B cell (primary cell): ENCODE results near the gene KIDINS220. TPM values are rescaled to one million over a fixed set of nuclear protein-coding genes. Genes with fewer than 3 reads are reported as not detected.

Experiments used
- ATAC-seq: fragments of 200-7000 bp; cut with Tn5 transposase; one replicate; pipeline ENCODE4 v1.10.0; 2021; ENCODE audit warnings: low read depth, mild to moderate bottlenecking, moderate number of reproducible peaks, moderate library complexity
- CTCF ChIA-PET: fragments of 350-600 bp; sonication (Branson Sonifier 250); formaldehyde crosslinking; loops from one replicate; lab custom pipeline; 2021; ENCODE audit warnings: antibody characterized with exemption, inconsistent platforms; lab: Charles Lee
- POLR2A ChIA-PET: fragments of 350-600 bp; sonication (Branson Sonifier 250); formaldehyde crosslinking; loops from one replicate; lab custom pipeline; 2021; ENCODE audit warnings: antibody characterized with exemption; lab: Charles Lee
- DNase-seq: peaks from one replicate; pipeline ENCODE4 v3.0.0; 2013
- H2AFZ ChIP-seq: 2 replicates; pipeline ENCODE4 v1.6.1; 2012; ENCODE audit warnings: mild to moderate bottlenecking, low read depth, low read length; ENCODE audit not compliant: insufficient read depth, poor library complexity, severe bottlenecking
- H3K27ac ChIP-seq, 2 donors: 1 replicate in 1 of 2; 2 replicates in 1 of 2; pipeline ENCODE4 v1.5.1; 2012 to 2013; ENCODE audit warnings: low read length in 2 of 2, mild to moderate bottlenecking in 2 of 2, moderate library complexity in 1 of 2
- H3K27me3 ChIP-seq, 4 experiments: fragments of 200-600 bp in 1 of 4; sonication (generic) in 1 of 4; replicated peaks in 1 of 4; 1 replicate in 2 of 4; 2 replicates in 2 of 4; pipeline versions ENCODE4 v1.6.1 to v1.7.0; 2013 to 2016; ENCODE audit warnings: low read length in 3 of 4, mild to moderate bottlenecking in 2 of 4, mixed read lengths in 1 of 4, moderate library complexity in 1 of 4; ENCODE audit not compliant: insufficient read depth in 4 of 4, control insufficient read depth in 3 of 4; ENCODE audit errors: control extremely low read depth in 1 of 4
- H3K36me3 ChIP-seq, 2 experiments: replicated peaks in 1 of 2; 1 replicate in 1 of 2; 2 replicates in 1 of 2; pipeline versions ENCODE4 v1.6.1 to v1.7.1; 2013; ENCODE audit warnings: low read length in 1 of 2; ENCODE audit not compliant: insufficient read depth in 2 of 2, control insufficient read depth in 1 of 2; ENCODE audit errors: control extremely low read depth in 1 of 2, extremely low read depth in 1 of 2
- H3K4me1 ChIP-seq, 2 donors: fragments of 200-600 bp in 1 of 2; sonication (generic) in 1 of 2; 1 replicate in 1 of 2; 2 replicates in 1 of 2; pipeline versions ENCODE4 v1.5.1 to v1.6.1; 2013 to 2017; ENCODE audit warnings: low read length in 2 of 2; ENCODE audit not compliant: control insufficient read depth in 2 of 2, insufficient read depth in 2 of 2
- H3K4me2 ChIP-seq: replicated peaks from 2 replicates; pipeline ENCODE3; 2012; ENCODE audit warnings: mild to moderate bottlenecking, low read depth, low read length; ENCODE audit not compliant: poor library complexity, severe bottlenecking
- H3K4me3 ChIP-seq, 5 experiments: fragments of 200-600 bp in 1 of 5; sonication (generic) in 1 of 5; 1 replicate in 3 of 5; 2 replicates in 2 of 5; pipeline versions ENCODE4 v1.5.1 to v1.7.0; 2011 to 2016; ENCODE audit warnings: low read length in 4 of 5, mild to moderate bottlenecking in 4 of 5, low read depth in 2 of 5, control low read depth in 1 of 5, moderate library complexity in 1 of 5; ENCODE audit not compliant: insufficient read depth in 1 of 5; ENCODE audit errors: control extremely low read depth in 1 of 5, extremely low read depth in 1 of 5
- H3K79me2 ChIP-seq: fragments of 200-600 bp; sonication (generic); one replicate; pipeline ENCODE4 v1.6.0; 2016; ENCODE audit warnings: low read length; ENCODE audit not compliant: control insufficient read depth, insufficient read depth
- H3K9ac ChIP-seq: fragments of 200-600 bp; sonication (generic); 2 replicates; pipeline ENCODE4 v1.6.1; 2017; ENCODE audit warnings: mild to moderate bottlenecking, low read length, moderate library complexity
- H3K9me3 ChIP-seq, 3 donors: one replicate each; pipeline versions ENCODE4 v1.6.1 to v1.7.1; 2013; ENCODE audit warnings: low read length in 2 of 3; ENCODE audit not compliant: control insufficient read depth in 2 of 3, insufficient read depth in 1 of 3; ENCODE audit errors: control extremely low read depth in 1 of 3
- H4K20me1 ChIP-seq: 2 replicates; pipeline ENCODE4 v1.6.0; 2012; ENCODE audit warnings: mild to moderate bottlenecking, low read length; ENCODE audit not compliant: insufficient read depth, control insufficient read depth, poor library complexity, severe bottlenecking
- H3K27ac Mint-ChIP-seq: one replicate; pipeline ENCODE4 v1.8.0; 2021; ENCODE audit warnings: mixed read lengths
- H3K27me3 Mint-ChIP-seq: one replicate; pipeline ENCODE4 v1.8.0; 2021; ENCODE audit warnings: mixed read lengths
- H3K4me1 Mint-ChIP-seq: one replicate; pipeline ENCODE4 v1.8.0; 2021; ENCODE audit warnings: mixed read lengths
- H3K4me3 Mint-ChIP-seq: one replicate; pipeline ENCODE4 v1.8.0; 2021; ENCODE audit warnings: mixed read lengths
- H3K9me3 Mint-ChIP-seq: one replicate; pipeline ENCODE4 v1.8.0; 2022; ENCODE audit warnings: mixed read lengths; ENCODE audit not compliant: insufficient read depth
- CTCF ChIP-seq: fragments of 200-600 bp; IDR thresholded peaks from one replicate; pipeline ENCODE4 v1.8.0; 2022; ENCODE audit warnings: antibody characterized with exemption, mild to moderate bottlenecking
- EZH2 ChIP-seq: IDR thresholded peaks from 2 replicates; pipeline ENCODE4 v1.6.1; 2012; ENCODE audit warnings: borderline replicate concordance, low read depth, mild to moderate bottlenecking, moderate library complexity, low read length; ENCODE audit not compliant: insufficient read depth, poor library complexity, severe bottlenecking
- WGBS: methylation state at CpG from one replicate; pipeline ENCODE4 v1.1.5; 2013; ENCODE audit warnings: missing lambda C conversion rate; ENCODE audit not compliant: insufficient coverage; 5-methylcytosine and 5-hydroxymethylcytosine counted together
- intact Hi-C: fragments of 100-400 bp; cut with micrococcal nuclease; formaldehyde crosslinking; loops from one replicate; pipeline ENCODE4 v1.10.0; 2022
- polyA plus RNA-seq: library from polyadenylated mRNA; depleted of rRNA; stranded (reverse); fragments of >200 nt; gene quantifications from 2 replicates; pipeline ENCODE4 v1.2.3, GENCODE V29; 2012
- total RNA-seq, 2 donors: library from RNA; stranded (reverse); fragments of 120-200 nt in 1 of 2; gene quantifications; 1 replicate in 1 of 2; 2 replicates in 1 of 2; pipeline versions ENCODE4 v1.2.3 to v1.2.4, GENCODE V29; 2013 to 2022

Gene KIDINS220
- total and polyA plus RNA-seq, 2 donors (not counting 1 experiment from before 2014, with no cell fraction given), result 12.5 to 36.6 TPM

- Mint-ChIP-seq H3K4me3 (no peak overlapping the region), H3K27me3 (peaks cover 29% of the 10 kb centered on the region), H3K9me3 (no peaks in the 10 kb centered on the region), H3K27ac (no peak overlapping the region), H3K4me1 (no peaks in the 10 kb centered on the region)
- H3K4me2 ChIP-seq, result no peak overlapping the region
- H3K9me3 ChIP-seq, result no peaks in the 10 kb centered on the region
- WGBS, result 51% methylated on average over 4 of the region's 4 CpGs
- H3K4me3 ChIP-seq, result no peak overlapping the region
- no peaks in the 10 kb centered on the region for H4K20me1 ChIP-seq
- ChIA-PET POLR2A (no interaction called here), CTCF (no interaction called here)
- TF ChIP-seq CTCF, result no peak
- TF ChIP-seq EZH2, result no peak
- no peak for ATAC-seq
- no peak overlapping the region for H3K9ac ChIP-seq
- H3K4me1 ChIP-seq, result no peaks in the 10 kb centered on the region
- H2AFZ ChIP-seq, result no peak overlapping the region
- H3K36me3 ChIP-seq, result no peaks in the 10 kb centered on the region
- no peaks in the 10 kb centered on the region for H3K79me2 ChIP-seq
- intact Hi-C loops, result no loop called here
- H3K27me3 ChIP-seq, result peaks cover 0 to 7% (median 3%) of the 10 kb centered on the region in 4 experiments
- DNase-seq, result no peak
- no peak overlapping the region for H3K27ac ChIP-seq
Measured at GRCh38 chr2:8849327-8849726, 11.9 kb upstream of the KIDINS220 start.

- H3K9me3 Mint-ChIP-seq, result no peaks in the 10 kb centered on the region
- H3K27me3 Mint-ChIP-seq, result peaks cover 33% of the 10 kb centered on the region
- DNase-seq (no peak), ATAC-seq (no peak)
- no peaks in the 10 kb centered on the region for H4K20me1 ChIP-seq
- no peak overlapping the region for H3K9ac ChIP-seq
- intact Hi-C loops, result no loop called here
- H2AFZ ChIP-seq, result no peak overlapping the region
- no peak overlapping the region for H3K4me2 ChIP-seq
- H3K4me3 ChIP-seq, result no peak overlapping the region
- 100% methylated on average over 1 of the region's 7 CpGs for WGBS
- no peak overlapping the region for H3K27ac Mint-ChIP-seq
- H3K4me3 Mint-ChIP-seq, result no peak overlapping the region
- no peak overlapping the region for H3K27ac ChIP-seq
- H3K4me1 Mint-ChIP-seq, result no peaks in the 10 kb centered on the region
- ChIA-PET CTCF (no interaction called here), POLR2A (no interaction called here)
- no peaks in the 10 kb centered on the region for H3K36me3 ChIP-seq
- no peaks in the 10 kb centered on the region for H3K9me3 ChIP-seq
- TF ChIP-seq CTCF, result no peak
- TF ChIP-seq EZH2, result no peak
- H3K27me3 ChIP-seq, result peaks cover 0 to 7% (median 3%) of the 10 kb centered on the region in 4 experiments
- no peaks in the 10 kb centered on the region for H3K79me2 ChIP-seq
- no peaks in the 10 kb centered on the region for H3K4me1 ChIP-seq
Measured at GRCh38 chr2:8848328-8849100, 11.1 kb upstream of the KIDINS220 start.
